Esophagus squamous epithelium (tissue), 4 donors: ENCODE data around the gene LAMP1.

ENCODE experiments used
- CTCF ChIP-seq, 6 experiments: fragments of 450-650 bp in 4 of 6; fragments of 200-600 bp in 2 of 6; sonication (generic) in 2 of 6; IDR thresholded peaks; one replicate each; pipeline ENCODE4 v1.5.1; 2016 to 2019; ENCODE audit warnings: antibody characterized with exemption in 6 of 6, mild to moderate bottlenecking in 4 of 6, moderate library complexity in 4 of 6
- POLR2A ChIP-seq, 4 donors: fragments of 450-650 bp; IDR thresholded peaks; one replicate each; pipeline ENCODE4 v1.6.1; 2017; ENCODE audit warnings: antibody characterized with exemption in 4 of 4, mild to moderate bottlenecking in 4 of 4, moderate library complexity in 3 of 4

GRCh38 chr13:113369189-113369588 is 72.2 kb downstream of the LAMP1 start:
- TF ChIP-seq POLR2A (IDR thresholded peaks at IDR 0.05) (no peak), CTCF (IDR thresholded peaks at IDR 0.05) (no peak)
